Right lobe of liver (tissue), 4 donors: ENCODE data around the gene RAPGEF2.

Experiments
- POLR2A ChIP-seq: fragments of 450-650 bp; IDR thresholded peaks from one replicate; pipeline ENCODE4 v1.6.1; 2017; ENCODE audit warnings: antibody characterized with exemption, mild to moderate bottlenecking
- TF ChIP-seq, protein P1 (sequence below), 4 donors: fragments of 200-600 bp in 3 of 4; fragments of 450-650 bp in 1 of 4; IDR thresholded peaks; one replicate each; pipeline versions ENCODE4 v1.5.1 to v1.8.0; 2016 to 2022; ENCODE audit warnings: antibody characterized with exemption in 4 of 4, mild to moderate bottlenecking in 2 of 4
- donor health status: DM: no; HTN: no; CAD: no.
- donor health status: DM: no; HTN: no; CAD: no.
- donor health status: DM: no; HTN: yes; CAD: no.

DNA sequence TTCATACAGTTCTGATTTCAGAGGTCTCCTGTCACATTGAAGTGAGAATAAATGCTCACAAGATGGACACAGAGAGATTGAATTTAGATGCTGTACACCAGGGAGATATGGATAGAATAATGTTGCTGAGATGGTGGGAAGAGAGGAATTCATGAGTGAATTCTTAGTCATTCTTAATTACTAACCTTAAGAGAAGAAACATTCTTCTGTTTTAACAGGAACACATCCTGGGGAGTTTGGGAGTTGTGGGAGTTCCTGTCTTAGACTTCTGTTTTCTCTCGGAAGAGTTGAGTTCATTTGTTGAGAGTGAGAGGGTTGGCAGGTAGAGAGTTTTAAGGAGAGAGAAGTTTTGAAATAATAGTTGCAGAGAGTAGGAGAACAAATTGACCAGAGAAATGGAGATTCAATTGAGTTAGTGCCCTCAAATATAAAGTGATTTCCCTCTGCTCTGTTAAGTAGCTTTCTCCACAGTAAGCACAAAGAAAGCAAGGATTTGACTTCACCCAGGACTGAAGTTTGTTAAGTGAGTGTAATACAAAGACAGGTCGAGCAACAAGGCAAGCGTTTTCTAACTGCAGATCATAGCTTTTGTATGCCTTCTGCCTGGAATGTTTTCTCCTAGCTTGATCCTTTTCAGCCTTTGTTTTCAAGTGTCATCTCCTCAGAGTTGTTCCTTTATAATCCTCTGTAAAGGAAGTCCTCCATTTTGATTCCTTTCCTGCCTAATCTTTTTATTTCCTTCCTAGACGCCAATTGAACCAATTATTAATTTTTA is 205.9 kb downstream of the RAPGEF2 start:
- TF ChIP-seq, protein P1, sequence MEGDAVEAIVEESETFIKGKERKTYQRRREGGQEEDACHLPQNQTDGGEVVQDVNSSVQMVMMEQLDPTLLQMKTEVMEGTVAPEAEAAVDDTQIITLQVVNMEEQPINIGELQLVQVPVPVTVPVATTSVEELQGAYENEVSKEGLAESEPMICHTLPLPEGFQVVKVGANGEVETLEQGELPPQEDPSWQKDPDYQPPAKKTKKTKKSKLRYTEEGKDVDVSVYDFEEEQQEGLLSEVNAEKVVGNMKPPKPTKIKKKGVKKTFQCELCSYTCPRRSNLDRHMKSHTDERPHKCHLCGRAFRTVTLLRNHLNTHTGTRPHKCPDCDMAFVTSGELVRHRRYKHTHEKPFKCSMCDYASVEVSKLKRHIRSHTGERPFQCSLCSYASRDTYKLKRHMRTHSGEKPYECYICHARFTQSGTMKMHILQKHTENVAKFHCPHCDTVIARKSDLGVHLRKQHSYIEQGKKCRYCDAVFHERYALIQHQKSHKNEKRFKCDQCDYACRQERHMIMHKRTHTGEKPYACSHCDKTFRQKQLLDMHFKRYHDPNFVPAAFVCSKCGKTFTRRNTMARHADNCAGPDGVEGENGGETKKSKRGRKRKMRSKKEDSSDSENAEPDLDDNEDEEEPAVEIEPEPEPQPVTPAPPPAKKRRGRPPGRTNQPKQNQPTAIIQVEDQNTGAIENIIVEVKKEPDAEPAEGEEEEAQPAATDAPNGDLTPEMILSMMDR (IDR thresholded peaks at IDR 0.05) = no peak
- no peak for TF ChIP-seq POLR2A
